Right lobe of liver (tissue), 6 donors: ENCODE results near the gene NARS2. TPM values are rescaled to one million over a fixed set of nuclear protein-coding genes. Genes with fewer than 3 reads are reported as not detected.

Source experiments
- ATAC-seq, 4 donors: fragments of 200-7000 bp; cut with Tn5 transposase; one replicate each; pipeline ENCODE4 v1.9.1; 2020; ENCODE audit warnings: mild to moderate bottlenecking in 4 of 4, moderate library complexity in 4 of 4
- DNase-seq, 3 donors: peaks; one replicate each; pipeline ENCODE4 v3.0.0-alpha.2; 2020
- H3K27ac ChIP-seq, 3 donors: fragments of 200-600 bp; one replicate each; pipeline ENCODE4 v1.8.0; 2022
- H3K27me3 ChIP-seq, 2 donors: fragments of 200-600 bp; one replicate each; pipeline ENCODE4 v1.8.0; 2022
- H3K36me3 ChIP-seq, 4 donors: fragments of 200-600 bp; sonication (generic) in 1 of 4; one replicate each; pipeline versions ENCODE4 v1.5.1 to v1.8.0; 2017 to 2022; ENCODE audit warnings: control low read depth in 1 of 4
- H3K4me1 ChIP-seq, 4 donors: fragments of 200-600 bp; sonication (generic) in 1 of 4; one replicate each; pipeline versions ENCODE4 v1.5.1 to v1.8.0; 2017 to 2022; ENCODE audit warnings: control low read depth in 1 of 4
- H3K4me3 ChIP-seq, 3 donors: fragments of 200-600 bp; one replicate each; pipeline ENCODE4 v1.8.0; 2022
- H3K9me3 ChIP-seq, 4 donors: fragments of 200-600 bp; sonication (generic) in 1 of 4; one replicate each; pipeline versions ENCODE4 v1.5.1 to v1.8.0; 2017 to 2022; ENCODE audit warnings: control low read depth in 1 of 4
- CTCF ChIP-seq, 4 donors: fragments of 200-600 bp in 3 of 4; fragments of 450-650 bp in 1 of 4; IDR thresholded peaks; one replicate each; pipeline versions ENCODE4 v1.5.1 to v1.8.0; 2016 to 2022; ENCODE audit warnings: antibody characterized with exemption in 4 of 4, mild to moderate bottlenecking in 2 of 4
- POLR2A ChIP-seq: fragments of 450-650 bp; IDR thresholded peaks from one replicate; pipeline ENCODE4 v1.6.1; 2017; ENCODE audit warnings: antibody characterized with exemption, mild to moderate bottlenecking
- WGBS: methylation state at CpG from one replicate; pipeline ENCODE4 v1.1.6; 2018; ENCODE audit warnings: low coverage, low lambda C conversion rate; ENCODE audit not compliant: insufficient coverage; ENCODE audit errors: missing lambda C conversion rate; 5-methylcytosine and 5-hydroxymethylcytosine counted together
- intact Hi-C, 2 donors: fragments of 100-400 bp; cut with DNase I; formaldehyde crosslinking; loops; one replicate each; pipeline versions ENCODE4 v1.11.2 to v1.14.1; 2022
- total RNA-seq, 6 experiments: library from RNA; depleted of rRNA in 2 of 6; stranded (reverse); fragments of >200 nt in 2 of 6; fragmentation: NEBNext Ultra II Directional in 3 of 6; extraction: Animal tissue kit (Norgen Biotek cat#: 25700) in 3 of 6; gene quantifications; one replicate each; pipeline versions ENCODE4 v1.1.0 to v1.2.4, GENCODE V29; 2016 to 2023
- donor health status: DM: no; HTN: yes; CAD: no.
- donor health status: DM: no; HTN: no; CAD: no.
- donor health status: DM: no; HTN: no; CAD: no.
- donor health status: DM: no; HTN: yes; CAD: no.
- donor health status: DM: no; HTN: yes; CAD: no.

The NARS2 gene
- total RNA-seq, 6 experiments from 2014 or later = 11.5 to 17.4 (median 14.0) TPM

- no peak for DNase-seq
- H3K36me3 ChIP-seq = no peaks in the 10 kb centered on the region
- WGBS = 49% methylated on average over 7 of the region's 7 CpGs
Observed at GRCh38 chr11:78424334-78425270, 150.1 kb downstream of the NARS2 start.

GRCh38 chr11:78423241-78423640 lies 151.4 kb downstream of the NARS2 start:
- H3K4me3 ChIP-seq = no peak overlapping the region
- intact Hi-C loops = no loop called here
- no peaks in the 10 kb centered on the region for H3K27me3 ChIP-seq
- no peaks in the 10 kb centered on the region for H3K36me3 ChIP-seq
- no peaks in the 10 kb centered on the region for H3K9me3 ChIP-seq
- no peak for DNase-seq
- 82% methylated on average over 2 of the region's 2 CpGs for WGBS
- TF ChIP-seq CTCF (IDR thresholded peaks at IDR 0.05) (no peak), POLR2A (no peak)
- ATAC-seq = no peak
- peaks cover 0 to 22% (median 9%) of the 10 kb centered on the region in 4 donors for H3K4me1 ChIP-seq
- H3K27ac ChIP-seq = peak overlapping the region in 1 of 3 donors; percentile 36

More at GRCh38 chr11:78424334-78425270, 150.1 kb downstream of the NARS2 start:
- TF ChIP-seq POLR2A (no peak), CTCF (IDR thresholded peaks at IDR 0.05) (no peak)
- H3K9me3 ChIP-seq = no peaks in the 10 kb centered on the region
- peaks cover 0 to 8% (median 2%) of the 10 kb centered on the region in 4 donors for H3K4me1 ChIP-seq
- peak in 3 of 4 donors; percentile 16 to 46 (median 42) for ATAC-seq
- no peak overlapping the region for H3K4me3 ChIP-seq
- intact Hi-C loops = no loop called here
- H3K27ac ChIP-seq = peak overlapping the region in 2 of 3 donors; percentile 21 to 36
- H3K27me3 ChIP-seq = no peaks in the 10 kb centered on the region

GRCh38 chr11:78420796-78421209 lies 153.9 kb downstream of the NARS2 start:
- peak in 1 of 4 donors; percentile 2 for ATAC-seq
- H3K4me1 ChIP-seq = peaks cover 0 to 23% (median 9%) of the 10 kb centered on the region in 4 donors
- peak overlapping the region in 1 of 3 donors; percentile 18 for H3K27ac ChIP-seq
- no peaks in the 10 kb centered on the region for H3K9me3 ChIP-seq
- H3K27me3 ChIP-seq = no peaks in the 10 kb centered on the region
- intact Hi-C loops = no loop called here
- 18% methylated on average over 7 of the region's 9 CpGs for WGBS
- H3K4me3 ChIP-seq = no peak overlapping the region
- TF ChIP-seq CTCF (IDR thresholded peaks at IDR 0.05) (no peak), POLR2A (no peak)
- H3K36me3 ChIP-seq = no peaks in the 10 kb centered on the region
- peak in 1 of 3 donors; percentile 64 for DNase-seq

GRCh38 chr11:78420255-78420764 lies 154.4 kb downstream of the NARS2 start:
- DNase-seq = peak in 2 of 3 donors; percentile 50 to 61
- no peaks in the 10 kb centered on the region for H3K27me3 ChIP-seq
- 12% methylated on average over 9 of the region's 9 CpGs for WGBS
- H3K4me3 ChIP-seq = no peak overlapping the region
- intact Hi-C loops = no loop called here
- H3K9me3 ChIP-seq = no peaks in the 10 kb centered on the region
- TF ChIP-seq CTCF (IDR thresholded peaks at IDR 0.05) (peak; percentile 51 to 67 (median 60)), POLR2A (no peak)
- H3K4me1 ChIP-seq = peaks cover 0 to 23% (median 9%) of the 10 kb centered on the region in 4 donors
- H3K27ac ChIP-seq = peak overlapping the region in 1 of 3 donors; percentile 18
- ATAC-seq = peak in 1 of 4 donors; percentile 0
- H3K36me3 ChIP-seq = no peaks in the 10 kb centered on the region
